Right forelimb (tissue), 1 donor: Measurements from ENCODE around the gene ACSF2.
"Not testable (repeated sequence)": the region's sequence is repeated elsewhere in the genome, so short reads cannot be mapped to it uniquely, and the experiment has no call there.

Experiments
- DNase-seq: peaks from one replicate; pipeline ENCODE4 v3.0.0-alpha.2; 2018

Gene ACSF2

GRCh38 chr17:50425682-50426471 lies at the start of gene ACSF2:
TSS of gene ACSF2 (plus strand) at chr17:50426218. CDS start at chr17:50426262, 44 bp downstream.
- peak; percentile 84 for DNase-seq

GRCh38 chr17:50379351-50380132 lies 46.5 kb upstream of the ACSF2 start:
- DNase-seq = no peak

GRCh38 chr17:50380369-50381259 lies 45.4 kb upstream of the ACSF2 start:
- DNase-seq = no peak

- no peak for DNase-seq
Observed at GRCh38 chr17:50381260-50381815, 44.7 kb upstream of the ACSF2 start.

DNA sequence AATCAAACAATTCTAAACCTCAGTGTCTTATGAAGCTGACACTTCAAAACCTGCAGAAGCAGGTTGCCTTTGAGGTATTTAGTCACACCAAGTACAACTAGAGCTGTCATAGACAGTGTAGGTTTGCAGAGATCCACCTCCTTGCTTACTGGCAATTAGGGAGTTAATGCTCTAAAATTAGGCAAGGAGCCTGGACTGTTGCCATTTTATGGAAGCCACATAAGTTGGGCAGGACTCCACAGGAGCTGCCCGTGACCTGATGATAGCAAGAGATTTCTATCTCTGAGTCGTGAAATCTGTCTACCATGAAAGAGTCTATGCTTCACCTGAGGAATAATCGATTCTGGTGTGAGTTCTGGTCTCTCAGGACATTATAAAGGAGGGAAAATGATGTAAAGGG lies 44.1 kb upstream of the ACSF2 start:
- no peak for DNase-seq

- DNase-seq = no peak
Observed at GRCh38 chr17:50382931-50383330, 43.1 kb upstream of the ACSF2 start.

GRCh38 chr17:50386510-50386909 lies 39.5 kb upstream of the ACSF2 start:
- no peak for DNase-seq

- DNase-seq = no peak
Observed at GRCh38 chr17:50388728-50389127, 37.3 kb upstream of the ACSF2 start.

DNA sequence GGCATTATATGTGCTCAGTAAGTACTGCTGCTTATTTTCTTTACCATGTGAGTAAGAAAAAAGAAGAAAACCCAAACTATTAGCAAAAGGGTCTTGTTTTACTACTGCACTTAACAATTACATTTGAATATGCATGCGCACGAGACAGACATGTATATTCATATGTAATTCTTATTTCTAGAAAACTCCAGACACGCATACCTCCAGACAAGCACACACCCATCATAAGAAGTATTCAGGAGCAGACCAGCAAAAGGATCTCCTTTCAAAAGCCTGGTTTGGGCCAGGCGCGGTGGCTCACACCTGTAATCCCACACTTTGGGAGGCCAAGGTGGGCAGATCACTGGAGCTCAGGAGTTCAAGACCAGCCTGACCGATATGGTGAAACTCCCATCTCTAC lies 36.5 kb upstream of the ACSF2 start:
- DNase-seq = no peak

DNA sequence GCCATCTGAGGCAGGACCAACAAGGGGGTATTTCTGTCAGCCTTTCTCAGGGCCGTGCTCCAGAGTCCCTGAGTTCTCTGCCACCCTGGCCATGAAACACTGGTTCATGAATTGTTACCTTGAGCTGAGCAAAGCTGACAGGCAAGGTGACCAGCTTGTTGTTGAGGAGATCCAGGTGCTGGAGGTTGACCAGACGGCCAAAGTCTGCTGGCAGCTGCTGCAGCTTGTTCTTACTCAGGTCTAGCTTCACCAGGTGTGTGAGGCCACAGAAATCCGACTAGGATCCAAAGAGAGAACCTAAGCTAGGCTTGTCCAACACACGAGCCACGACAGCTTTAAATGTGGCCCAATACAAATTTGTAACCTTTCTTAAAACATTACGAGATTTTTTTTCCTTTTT lies 33.4 kb upstream of the ACSF2 start:
- DNase-seq = no peak

DNA sequence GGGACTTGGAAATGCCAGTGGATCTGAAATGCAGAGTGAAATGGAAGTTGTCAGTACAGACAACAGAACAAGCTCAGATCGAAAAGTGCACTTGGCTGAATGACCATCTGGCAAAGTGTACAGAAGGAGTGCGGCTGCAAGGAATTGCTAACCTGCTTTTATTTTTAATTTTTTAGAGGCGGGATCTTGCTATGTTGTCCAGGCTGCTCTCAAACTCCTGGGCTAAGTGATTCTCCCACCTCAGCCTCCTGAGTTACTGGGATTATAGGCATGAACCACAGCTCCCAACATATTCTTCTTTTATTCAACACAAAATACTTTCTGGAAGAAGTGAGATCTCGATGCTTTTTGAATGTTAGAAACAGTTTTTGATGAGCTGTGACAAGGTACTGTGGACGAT lies 32.3 kb upstream of the ACSF2 start:
- no peak for DNase-seq

- no peak for DNase-seq
Observed at GRCh38 chr17:50394711-50395110, 31.3 kb upstream of the ACSF2 start.

DNA sequence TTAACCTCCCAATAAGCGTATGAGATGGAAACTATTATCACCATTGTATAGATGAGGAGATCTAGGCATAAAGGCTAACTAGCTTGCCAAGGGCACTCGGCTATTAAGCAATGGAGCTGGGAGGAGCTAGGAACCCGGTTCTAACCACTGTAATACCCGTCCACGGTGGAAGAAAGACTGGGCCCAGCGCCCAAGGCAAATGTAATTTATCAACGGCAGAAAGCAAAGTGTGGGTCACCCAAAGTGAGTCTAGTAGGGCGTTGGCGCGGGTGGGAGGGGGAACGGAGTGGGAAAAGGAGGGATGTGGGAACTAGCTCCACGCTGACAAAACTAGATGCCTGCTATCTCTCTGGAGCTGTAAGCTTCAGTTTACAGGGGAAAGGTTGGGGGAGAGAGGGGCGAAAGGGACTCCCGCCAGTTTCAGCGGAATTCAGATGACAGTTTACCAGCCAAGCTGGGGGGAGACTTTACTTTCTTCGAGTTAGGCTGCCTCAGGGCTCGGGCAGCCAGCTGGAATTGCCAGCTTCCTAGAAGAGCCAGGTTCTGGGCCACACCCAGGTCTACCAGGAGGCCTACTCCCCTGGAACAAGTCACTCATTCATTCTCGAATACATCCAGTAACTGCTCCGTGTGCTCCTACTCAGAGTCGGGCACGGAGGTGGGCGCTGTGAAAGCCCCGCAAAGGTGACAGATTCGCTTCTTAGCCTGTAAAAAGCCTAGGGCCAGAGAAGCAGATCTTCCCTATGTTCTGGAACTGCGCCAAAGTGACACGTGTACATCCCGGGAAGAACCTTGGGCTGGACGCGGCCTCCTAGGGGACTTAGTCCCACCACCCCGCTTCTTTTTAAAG lies 29.5 kb upstream of the ACSF2 start:
- DNase-seq = peak; percentile 70

- DNase-seq = peak; percentile 95
Observed at GRCh38 chr17:50397111-50397918, 28.7 kb upstream of the ACSF2 start, which contains the start of gene LRRC59. TSS of gene LRRC59 (minus strand) at chr17:50397523. CDS start at chr17:50397317, 206 bp downstream.

DNA sequence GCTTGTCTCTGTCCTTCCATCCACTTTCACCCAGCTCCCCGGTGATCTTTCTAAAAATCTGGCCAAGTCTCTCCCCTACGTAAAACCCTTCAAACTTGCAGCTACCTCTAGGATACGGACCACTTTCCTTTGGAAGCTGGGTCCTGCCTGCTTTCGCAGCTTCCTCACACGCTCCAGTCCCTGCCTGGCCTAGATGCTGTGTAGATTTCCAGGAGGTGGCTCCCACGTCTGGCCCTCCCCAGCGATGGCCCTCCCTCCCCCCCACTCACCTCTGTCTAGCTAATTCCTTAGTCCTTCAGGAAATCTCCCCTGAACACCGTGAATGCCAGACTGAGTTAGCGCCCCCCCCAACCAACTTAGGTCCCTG lies 28.1 kb upstream of the ACSF2 start:
- DNase-seq = no peak

- not testable (repeated sequence) for DNase-seq
Observed at GRCh38 chr17:50398672-50399071, 27.3 kb upstream of the ACSF2 start.

DNA sequence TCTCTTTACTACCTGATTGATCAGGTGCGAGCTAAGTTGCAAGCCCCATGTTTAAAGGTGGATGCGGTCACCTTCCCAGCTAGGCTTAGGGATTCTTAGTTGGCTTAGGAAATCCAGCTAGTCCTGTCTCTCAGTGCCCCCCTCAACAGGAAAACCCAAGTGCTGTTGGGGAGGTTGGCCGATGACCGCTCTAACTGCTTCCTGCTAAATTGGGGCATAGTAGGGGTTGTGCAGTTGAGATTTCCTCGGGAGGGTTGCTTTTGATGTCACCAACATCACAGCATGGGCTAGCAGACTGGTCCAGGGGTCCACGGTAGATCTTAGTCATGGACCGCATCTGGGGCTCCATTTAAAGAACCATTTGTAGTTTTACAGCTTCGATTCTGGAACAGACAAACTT lies 26.4 kb upstream of the ACSF2 start:
- not testable (repeated sequence) for DNase-seq

DNA sequence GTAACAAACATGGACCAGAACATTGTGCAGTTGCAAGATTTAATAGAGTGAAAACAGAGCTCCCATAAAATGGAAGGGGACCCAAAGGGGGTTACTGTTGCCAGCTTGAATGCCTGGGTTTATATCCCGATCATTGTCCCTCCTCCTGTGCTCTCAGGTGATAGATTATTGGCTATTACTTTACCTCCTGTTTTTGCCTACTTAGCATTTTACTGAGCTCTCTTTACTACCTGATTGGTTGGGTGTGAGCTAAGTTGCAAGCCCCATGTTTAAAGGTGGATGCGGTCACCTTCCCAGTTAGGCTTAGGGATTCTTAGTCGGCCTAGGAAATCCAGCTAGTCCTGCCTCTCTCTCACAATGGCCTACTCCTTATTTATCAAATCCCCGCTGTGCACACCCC lies 20.7 kb upstream of the ACSF2 start:
- DNase-seq = not testable (repeated sequence)

DNA sequence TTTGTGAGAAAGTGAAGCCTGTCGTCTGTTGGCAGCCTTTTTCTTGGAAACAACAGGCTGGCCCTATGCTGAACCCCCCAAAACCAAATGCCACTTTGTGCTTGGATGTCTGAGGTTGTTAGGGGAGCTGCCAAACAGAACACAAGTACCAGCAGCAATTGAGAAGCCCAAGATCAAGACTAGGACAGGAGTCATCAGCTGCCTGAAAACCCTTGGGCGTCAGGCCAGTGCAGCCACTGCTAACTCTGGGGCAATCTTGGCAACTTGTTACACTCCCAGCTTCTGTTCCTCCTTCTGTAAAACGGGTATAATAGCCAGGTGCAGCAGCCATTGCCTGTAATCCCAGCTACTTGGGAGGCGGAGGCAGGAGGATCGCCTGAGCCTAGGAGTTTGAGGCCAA lies 19.4 kb upstream of the ACSF2 start:
- DNase-seq = no peak

GRCh38 chr17:50407921-50408320 lies 18.1 kb upstream of the ACSF2 start:
- DNase-seq = no peak

DNA sequence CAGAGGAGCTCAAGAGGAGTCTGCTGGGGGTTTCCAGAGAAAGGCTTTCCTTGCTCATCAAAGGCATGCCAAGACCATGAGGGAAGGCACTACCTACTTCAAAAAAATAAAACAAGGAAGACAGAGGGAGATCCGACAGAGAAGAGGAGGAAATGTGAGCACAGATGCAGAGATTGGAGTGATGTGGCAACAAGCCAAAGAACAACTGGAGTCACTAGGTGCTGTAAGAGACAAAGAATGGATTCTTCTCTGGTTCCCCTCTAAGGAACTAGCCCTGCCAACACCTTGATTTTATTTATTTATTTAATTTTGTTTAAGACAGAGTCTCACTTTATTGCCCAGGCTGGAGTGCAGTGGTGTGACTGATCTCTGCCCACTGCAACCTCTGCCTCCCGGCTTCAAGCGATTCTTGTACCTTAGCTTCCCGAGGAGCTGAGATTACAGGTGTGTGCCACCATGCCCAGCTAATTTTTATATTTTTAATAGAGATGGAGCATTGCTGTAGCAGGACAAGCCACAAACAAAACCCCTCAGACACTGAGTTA lies 13.8 kb upstream of the ACSF2 start:
- no peak for DNase-seq
